ENCODE results near the gene RNF26. TPM values are rescaled to one million over a fixed set of nuclear protein-coding genes. Genes with fewer than 3 reads are reported as not detected.

RNF26 gene
- total and polyA plus RNA-seq, 10 of the 15 experiments (the other 5 are each of a cell fraction or from before 2014, with no cell fraction given): 2.8 to 54.5 (median 17.7) TPM

DNA sequence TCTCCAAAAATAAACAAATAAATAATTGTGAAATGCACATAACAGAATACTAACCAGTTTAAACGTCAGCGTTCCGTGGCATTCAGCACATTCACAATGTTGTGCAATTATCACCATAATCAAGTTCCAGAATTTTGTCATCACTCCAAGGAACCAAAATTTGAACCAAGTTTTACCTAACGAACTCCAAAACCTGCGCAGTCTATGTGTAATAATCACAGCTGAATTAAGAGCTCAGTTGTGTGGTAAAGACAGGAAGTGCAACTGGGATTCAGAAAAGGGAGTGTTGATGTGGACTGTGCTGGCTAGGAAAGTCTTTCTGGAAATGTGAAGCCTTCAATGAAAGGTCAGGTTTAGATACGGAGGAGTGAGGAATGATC, 12.0 kb upstream of the RNF26 start:
- H3K9me3 ChIP-seq (replicated peaks; ENCODE audit: control insufficient read depth, insufficient read depth, low read length): no peaks in the 10 kb centered on the region
- H3K4me1 ChIP-seq (ENCODE audit: control insufficient read depth, insufficient read depth, low read length): peaks cover 36% of the 10 kb centered on the region
- no peaks in the 10 kb centered on the region; a peak in 1 of 4 replicates for H3K27me3 ChIP-seq (replicated peaks in 1 of 2; ENCODE audit: control insufficient read depth in 2 of 2, insufficient read depth in 2 of 2, low read length in 1 of 2)
- H3K36me3 ChIP-seq (ENCODE audit: control insufficient read depth in 2 of 2, insufficient read depth in 2 of 2, low read length in 1 of 2): no peaks in the 10 kb centered on the region
- SMC1A ChIA-PET (ENCODE audit: uncharacterized antibody, unreplicated experiment): interaction anchor here (0.6 to 3.0 kb wide), 7 partner anchors 14 to 230 kb away, joined by 3 to 23 read pairs (median 5); partner anchors contain the start of gene CBL
- POLR2A ChIA-PET: interaction anchor here (1.7 to 3.0 kb wide), 3 partner anchors 16 to 216 kb away, joined by 4 to 20 read pairs (median 9); partner anchors contain the start of genes C2CD2L and CBL
- H3K4me2 ChIP-seq (ENCODE audit: control insufficient read depth, insufficient read depth): peak overlapping the region; percentile 86; the same call in 1 of the 2 replicates
- H3K4me3 ChIP-seq: no peak overlapping the region; the same call in 1 of the 2 replicates
- no peaks in the 10 kb centered on the region for H3K79me2 ChIP-seq (ENCODE audit: control insufficient read depth, insufficient read depth, low read length)
- no peak overlapping the region for H3K9ac ChIP-seq (ENCODE audit: control insufficient read depth, insufficient read depth, low read length)
- peak overlapping the region; percentile 95; the same call in 1 of the 2 replicates for H2AFZ ChIP-seq (ENCODE audit: control insufficient read depth, low read depth, low read length)
- WGBS (ENCODE audit: insufficient coverage, insufficient replicate concordance, low lambda C conversion rate, missing lambda C conversion rate): 85% methylated on average over 6 of the region's 6 CpGs
- BruUV-seq (replicated peaks): no TSS peak
- DNase-seq (ENCODE audit: low read depth, low spot score) (no peak), FAIRE-seq (no peak), ATAC-seq (no peak)
- intact Hi-C loops (cut with micrococcal nuclease; ENCODE audit: unreplicated experiment): loop anchor here (2.0 to 5.0 kb wide), 6 partner anchors 115 to 395 kb away; partner anchors contain the start of genes ABCG4, BCL9L, CBL and NLRX1
- H3K27ac ChIP-seq (ENCODE audit: control insufficient read depth, insufficient read depth): no peak overlapping the region
- RAD21 ChIA-PET (ENCODE audit: unreplicated experiment): interaction anchor here (0.8 to 4.5 kb wide), 8 partner anchors 8 to 530 kb away, joined by 3 to 26 read pairs (median 8); partner anchors contain the start of genes C2CD2L and CBL
- in situ Hi-C loops (cut with MboI): no loop called here
- no peaks in the 10 kb centered on the region for H4K20me1 ChIP-seq (ENCODE audit: control insufficient read depth, insufficient read depth)
- CTCF ChIA-PET: interaction anchor here (0.6 to 5.6 kb wide), 24 partner anchors 11 to 237 kb away, joined by 3 to 88 read pairs (median 7); partner anchors contain the start of genes C2CD2L, CBL, DPAGT1 and HINFP
- TF ChIP-seq RFX5 (IDR thresholded peaks at IDR 0.05; ENCODE audit: low read depth, low read length) (no peak), SP1 (IDR thresholded peaks at IDR 0.05; ENCODE audit: low read depth, low read length) (no peak), SPI1 (IDR thresholded peaks at IDR 0.05; ENCODE audit: borderline replicate concordance, insufficient read depth, low read depth, low read length) (peak; percentile 21; the same call in 1 of the 2 replicates), SUPT20H (IDR thresholded peaks at IDR 0.05; ENCODE audit: borderline replicate concordance, control insufficient read depth, low read depth, low read length) (no peak), CEBPB (IDR thresholded peaks at IDR 0.05; ENCODE audit: borderline replicate concordance in 1 of 2, low read depth in 2 of 2, low read length in 2 of 2) (no peak)
